Panc1 (cell line): ENCODE data around the gene RBM19. TPM values are rescaled to one million over a fixed set of nuclear protein-coding genes. Genes with fewer than 3 reads are reported as not detected.

ENCODE experiments used
- ATAC-seq: fragments of 200-7000 bp; cut with Tn5 transposase; 2 replicates; pipeline ENCODE4 v1.9.1; 2020; ENCODE audit warnings: mild to moderate bottlenecking, moderate library complexity
- BruUV-seq: library from RNA; stranded (reverse); fragments of 400-500 nt; replicated peaks from 2 replicates; lab custom pipeline; 2021; lab: Mats Ljungman, UMichigan
- CTCF ChIA-PET: fragments of 300-600 bp; sonication (Branson Sonifier 250); formaldehyde crosslinking; loops from one replicate; lab custom pipeline; 2022; ENCODE audit warnings: antibody characterized with exemption; lab: Charles Lee
- POLR2A ChIA-PET: fragments of 300-600 bp; sonication (Branson Sonifier 250); formaldehyde crosslinking; loops from one replicate; lab custom pipeline; 2022; ENCODE audit warnings: antibody characterized with exemption; lab: Charles Lee
- DNase-seq: peaks from one replicate; pipeline ENCODE4 v3.0.0-alpha.2; 2010; ENCODE audit warnings: low read depth, low spot score
- H3K27ac ChIP-seq: 2 replicates; pipeline ENCODE4 v1.5.1; 2011; ENCODE audit warnings: mild to moderate bottlenecking, low read length, inconsistent platforms
- H3K27me3 ChIP-seq: fragments of 200-500 bp; sonication (Bioruptor generic); 2 replicates; pipeline ENCODE4 v1.6.0; 2014; ENCODE audit warnings: low read length, inconsistent platforms; ENCODE audit not compliant: control insufficient read depth, insufficient read depth
- H3K36me3 ChIP-seq: fragments of 200-500 bp; sonication (Bioruptor generic); 2 replicates; pipeline ENCODE4 v1.5.1; 2014; ENCODE audit warnings: inconsistent platforms, mild to moderate bottlenecking, low read length, moderate library complexity; ENCODE audit not compliant: control insufficient read depth, insufficient read depth
- H3K4me1 ChIP-seq: 2 replicates; pipeline ENCODE4 v1.5.1; 2011; ENCODE audit warnings: inconsistent platforms, mild to moderate bottlenecking, low read length, moderate library complexity; ENCODE audit not compliant: control insufficient read depth, insufficient read depth
- H3K4me3 ChIP-seq, 2 experiments: 2 replicates each; pipeline ENCODE4 v1.5.1; 2011 to 2012; ENCODE audit warnings: low read depth in 2 of 2, low read length in 2 of 2, mild to moderate bottlenecking in 2 of 2, inconsistent platforms in 1 of 2, moderate library complexity in 1 of 2
- H3K9me3 ChIP-seq: fragments of 200-500 bp; sonication (Bioruptor generic); 2 replicates; pipeline ENCODE4 v1.5.1; 2014; ENCODE audit warnings: low read depth, mild to moderate bottlenecking, inconsistent platforms, low read length, moderate library complexity; ENCODE audit not compliant: control insufficient read depth, insufficient read depth
- POLR2AphosphoS5 ChIP-seq: IDR thresholded peaks from 2 replicates; pipeline ENCODE4 v1.6.1; 2012; ENCODE audit warnings: mild to moderate bottlenecking, low read depth, low read length, moderate library complexity
- SIN3A ChIP-seq: IDR thresholded peaks from 2 replicates; pipeline ENCODE4 v1.6.1; 2012; ENCODE audit warnings: low read depth, mild to moderate bottlenecking, low read length, moderate library complexity, borderline replicate concordance; ENCODE audit not compliant: insufficient read depth
- TCF7L2 ChIP-seq: IDR thresholded peaks from 2 replicates; pipeline ENCODE4 v1.6.1; 2011; ENCODE audit warnings: mild to moderate bottlenecking, low read depth, low read length, inconsistent platforms
- in situ Hi-C: cut with HindIII; loops from 2 replicates; pipeline ENCODE4 v1.10.0; 2016; ENCODE audit warnings: low sequenced_read_pairs, low pct_unique_long_range_greater_than_20kb
- intact Hi-C: fragments of 100-400 bp; cut with micrococcal nuclease; formaldehyde crosslinking; loops from one replicate; pipeline ENCODE4 v1.10.0; 2022; ENCODE audit not compliant: unreplicated experiment
- total RNA-seq: library from RNA; stranded (reverse); gene quantifications from one replicate; pipeline ENCODE4 v1.2.1, GENCODE V29; 2021; ENCODE audit not compliant: unreplicated experiment
- TF ChIP-seq, protein P1 (sequence below): fragments of 450-650 bp; IDR thresholded peaks from 2 replicates; pipeline ENCODE4 v1.5.1; 2017; ENCODE audit warnings: mild to moderate bottlenecking
- TF ChIP-seq, protein P2 (sequence below), 2 experiments: IDR thresholded peaks; 2 replicates each; pipeline ENCODE4 v1.6.1; 2011 to 2012; ENCODE audit warnings: low read depth in 2 of 2, control low read depth in 1 of 2, low read length in 1 of 2, mild to moderate bottlenecking in 1 of 2, moderate library complexity in 1 of 2; ENCODE audit not compliant: insufficient read depth in 1 of 2

The RBM19 gene
- total RNA-seq, 1 experiment from 2014 or later, result 44.8 TPM

DNA sequence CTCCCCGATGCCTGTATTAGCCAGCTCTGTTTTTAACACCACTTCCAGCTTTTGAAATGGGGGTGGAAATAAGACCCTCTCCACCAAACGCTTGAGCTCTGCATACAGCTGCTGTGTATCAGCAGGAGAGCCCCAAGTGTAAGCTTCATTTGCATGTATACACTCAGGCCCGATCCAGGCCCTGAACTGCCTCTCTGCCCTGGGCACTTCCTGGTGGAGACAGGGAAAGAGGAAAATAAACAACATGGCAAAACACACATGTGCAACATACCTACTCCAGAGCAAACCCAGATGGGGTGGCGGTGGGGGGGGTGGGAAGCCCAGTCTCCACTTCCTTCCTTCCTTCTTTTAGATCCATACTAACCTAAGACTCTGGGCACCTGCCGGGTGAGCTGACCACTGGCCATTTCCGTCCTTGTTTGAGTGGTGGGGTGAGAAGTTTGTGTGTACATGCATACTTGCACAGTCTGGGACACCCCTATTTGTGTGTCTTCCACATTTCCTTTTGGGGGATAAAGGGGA is 55.3 kb downstream of the RBM19 start:
- BruUV-seq, result no TSS peak

DNA sequence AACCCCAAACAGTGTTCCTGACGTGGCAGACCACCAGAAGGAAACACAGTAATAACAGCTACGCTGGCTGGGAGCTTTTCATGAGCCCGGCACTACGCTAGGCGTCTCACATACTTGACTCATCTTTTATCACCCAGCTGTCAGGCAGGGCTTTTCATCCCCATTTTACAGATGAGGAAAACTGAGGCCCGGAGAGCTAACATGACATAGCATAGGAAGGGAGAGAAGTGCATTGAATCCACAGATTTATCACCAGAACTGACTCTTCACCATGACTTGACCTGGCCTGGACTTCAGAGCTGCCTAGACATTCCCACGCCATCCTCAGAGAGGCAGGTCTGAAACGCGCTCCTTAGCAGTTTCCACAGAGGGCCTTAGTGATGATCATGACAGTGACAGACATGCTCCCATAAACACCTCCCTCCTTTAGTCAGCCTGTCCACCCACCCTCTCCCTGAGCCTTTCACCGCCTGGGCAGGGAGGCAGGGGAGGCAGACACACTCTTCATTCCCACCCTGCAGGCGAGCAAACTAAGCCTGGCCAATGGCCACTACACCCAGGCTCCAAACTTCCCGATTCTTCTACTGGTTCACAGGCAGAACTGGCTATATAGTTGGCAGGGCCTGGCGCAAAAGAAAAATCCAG is 56.2 kb downstream of the RBM19 start:
- no peaks in the 10 kb centered on the region for H3K4me1 ChIP-seq
- H3K27me3 ChIP-seq, result no peaks in the 10 kb centered on the region
- no peaks in the 10 kb centered on the region for H3K9me3 ChIP-seq
- no TSS peak for BruUV-seq
- H3K4me3 ChIP-seq, result no peak overlapping the region
- in situ Hi-C loops (no loop called here), intact Hi-C loops (loop anchor here (5.0 kb wide), 1 partner anchor 473 kb away; no protein-coding TSS in a partner anchor)
- CTCF ChIA-PET, result no interaction called here
- no peak for ATAC-seq
- TF ChIP-seq TCF7L2 (no peak), POLR2AphosphoS5 (no peak), SIN3A (no peak)
- TF ChIP-seq, protein P1, sequence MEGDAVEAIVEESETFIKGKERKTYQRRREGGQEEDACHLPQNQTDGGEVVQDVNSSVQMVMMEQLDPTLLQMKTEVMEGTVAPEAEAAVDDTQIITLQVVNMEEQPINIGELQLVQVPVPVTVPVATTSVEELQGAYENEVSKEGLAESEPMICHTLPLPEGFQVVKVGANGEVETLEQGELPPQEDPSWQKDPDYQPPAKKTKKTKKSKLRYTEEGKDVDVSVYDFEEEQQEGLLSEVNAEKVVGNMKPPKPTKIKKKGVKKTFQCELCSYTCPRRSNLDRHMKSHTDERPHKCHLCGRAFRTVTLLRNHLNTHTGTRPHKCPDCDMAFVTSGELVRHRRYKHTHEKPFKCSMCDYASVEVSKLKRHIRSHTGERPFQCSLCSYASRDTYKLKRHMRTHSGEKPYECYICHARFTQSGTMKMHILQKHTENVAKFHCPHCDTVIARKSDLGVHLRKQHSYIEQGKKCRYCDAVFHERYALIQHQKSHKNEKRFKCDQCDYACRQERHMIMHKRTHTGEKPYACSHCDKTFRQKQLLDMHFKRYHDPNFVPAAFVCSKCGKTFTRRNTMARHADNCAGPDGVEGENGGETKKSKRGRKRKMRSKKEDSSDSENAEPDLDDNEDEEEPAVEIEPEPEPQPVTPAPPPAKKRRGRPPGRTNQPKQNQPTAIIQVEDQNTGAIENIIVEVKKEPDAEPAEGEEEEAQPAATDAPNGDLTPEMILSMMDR, result no peak
- TF ChIP-seq, protein P2, sequence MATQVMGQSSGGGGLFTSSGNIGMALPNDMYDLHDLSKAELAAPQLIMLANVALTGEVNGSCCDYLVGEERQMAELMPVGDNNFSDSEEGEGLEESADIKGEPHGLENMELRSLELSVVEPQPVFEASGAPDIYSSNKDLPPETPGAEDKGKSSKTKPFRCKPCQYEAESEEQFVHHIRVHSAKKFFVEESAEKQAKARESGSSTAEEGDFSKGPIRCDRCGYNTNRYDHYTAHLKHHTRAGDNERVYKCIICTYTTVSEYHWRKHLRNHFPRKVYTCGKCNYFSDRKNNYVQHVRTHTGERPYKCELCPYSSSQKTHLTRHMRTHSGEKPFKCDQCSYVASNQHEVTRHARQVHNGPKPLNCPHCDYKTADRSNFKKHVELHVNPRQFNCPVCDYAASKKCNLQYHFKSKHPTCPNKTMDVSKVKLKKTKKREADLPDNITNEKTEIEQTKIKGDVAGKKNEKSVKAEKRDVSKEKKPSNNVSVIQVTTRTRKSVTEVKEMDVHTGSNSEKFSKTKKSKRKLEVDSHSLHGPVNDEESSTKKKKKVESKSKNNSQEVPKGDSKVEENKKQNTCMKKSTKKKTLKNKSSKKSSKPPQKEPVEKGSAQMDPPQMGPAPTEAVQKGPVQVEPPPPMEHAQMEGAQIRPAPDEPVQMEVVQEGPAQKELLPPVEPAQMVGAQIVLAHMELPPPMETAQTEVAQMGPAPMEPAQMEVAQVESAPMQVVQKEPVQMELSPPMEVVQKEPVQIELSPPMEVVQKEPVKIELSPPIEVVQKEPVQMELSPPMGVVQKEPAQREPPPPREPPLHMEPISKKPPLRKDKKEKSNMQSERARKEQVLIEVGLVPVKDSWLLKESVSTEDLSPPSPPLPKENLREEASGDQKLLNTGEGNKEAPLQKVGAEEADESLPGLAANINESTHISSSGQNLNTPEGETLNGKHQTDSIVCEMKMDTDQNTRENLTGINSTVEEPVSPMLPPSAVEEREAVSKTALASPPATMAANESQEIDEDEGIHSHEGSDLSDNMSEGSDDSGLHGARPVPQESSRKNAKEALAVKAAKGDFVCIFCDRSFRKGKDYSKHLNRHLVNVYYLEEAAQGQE (IDR thresholded peaks at IDR 0.05; ENCODE audit: insufficient read depth in 1 of 2, low read depth in 2 of 2, low read length in 1 of 2), result no peak
- no peak overlapping the region for H3K27ac ChIP-seq
- no peak for DNase-seq
- no peaks in the 10 kb centered on the region for H3K36me3 ChIP-seq
- POLR2A ChIA-PET, result interaction anchor here (0.6 kb wide), 1 partner anchor 61 kb away, joined by 3 read pairs; no protein-coding TSS in a partner anchor

More for the DNA sequence above, 55.3 kb downstream of the RBM19 start:
- in situ Hi-C loops, result no loop called here
- Histone ChIP-seq H3K4me3 (no peak overlapping the region), H3K36me3 (no peaks in the 10 kb centered on the region), H3K9me3 (no peaks in the 10 kb centered on the region), H3K27me3 (no peaks in the 10 kb centered on the region), H3K27ac (no peak overlapping the region), H3K4me1 (no peaks in the 10 kb centered on the region)
- intact Hi-C loops, result loop anchor here (5.0 kb wide), 1 partner anchor 474 kb away; no protein-coding TSS in a partner anchor
- ATAC-seq (no peak), DNase-seq (no peak)
- POLR2A ChIA-PET, result no interaction called here
- CTCF ChIA-PET, result interaction anchor here (0.7 kb wide), 1 partner anchor 98 kb away, joined by 7 read pairs; no protein-coding TSS in a partner anchor
- TF ChIP-seq, protein P2 (IDR thresholded peaks at IDR 0.05; ENCODE audit: insufficient read depth in 1 of 2, low read depth in 2 of 2, low read length in 1 of 2), result no peak
- TF ChIP-seq POLR2AphosphoS5, result no peak
- TF ChIP-seq SIN3A, result no peak
- TF ChIP-seq, protein P1, result no peak
- no peak for TF ChIP-seq TCF7L2
